ENCODE results near the gene JAK2. TPM values are rescaled to one million over a fixed set of nuclear protein-coding genes. Genes with fewer than 3 reads are reported as not detected.

The JAK2 gene
- total RNA-seq, 2 experiments from 2014 or later, result 4.4 to 11.4 TPM

DNA sequence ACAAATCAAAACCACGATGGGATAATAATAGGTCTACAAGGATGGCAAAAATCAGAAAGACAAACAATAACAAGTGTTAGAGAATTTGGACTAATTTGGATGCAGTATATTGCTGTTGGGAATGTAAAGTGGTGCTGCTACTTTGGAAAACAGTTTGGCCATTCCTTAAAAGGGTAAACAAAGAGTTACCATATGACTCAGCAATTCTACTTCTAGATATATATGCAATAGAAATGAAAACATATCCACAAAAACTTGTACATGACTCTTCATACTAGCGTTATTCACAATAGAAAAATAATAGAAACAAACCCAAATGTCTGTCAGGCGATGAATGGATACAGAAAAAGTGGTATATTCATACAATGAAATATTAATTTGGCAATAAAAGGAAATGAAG, 58.3 kb downstream of the JAK2 start:
- ChIA-PET POLR2A (no interaction called here), CTCF (ENCODE audit: unreplicated experiment) (no interaction called here)
- intact Hi-C loops (cut with micrococcal nuclease; ENCODE audit: unreplicated experiment), result no loop called here
- Histone ChIP-seq H2AFZ (ENCODE audit: low read length) (no peak overlapping the region), H3K9me2 (ENCODE audit: insufficient read depth, low read length) (no peaks in the 10 kb centered on the region), H3K4me1 (ENCODE audit: insufficient read depth, low read length, poor library complexity, severe bottlenecking) (no peaks in the 10 kb centered on the region), H3K4me3 (ENCODE audit: low read depth, low read length, poor library complexity, severe bottlenecking) (no peak overlapping the region), H3K4me2 (ENCODE audit: low read length) (no peak overlapping the region), H3K27ac (ENCODE audit: low read depth, low read length, poor library complexity, severe bottlenecking) (no peak overlapping the region), H3K36me3 (ENCODE audit: insufficient read depth, low read length) (no peaks in the 10 kb centered on the region), H3K9me3 (ENCODE audit: low read length) (no peaks in the 10 kb centered on the region), H4K20me1 (ENCODE audit: insufficient read depth, low read length) (no peaks in the 10 kb centered on the region), H3K79me2 (ENCODE audit: insufficient read depth, low read depth, low read length) (no peaks in the 10 kb centered on the region)
- BruUV-seq (replicated peaks), result no TSS peak
- no peak for TF ChIP-seq EZH2phosphoT487 (IDR thresholded peaks at IDR 0.05; ENCODE audit: borderline replicate concordance, low read depth, low read length)
- TF ChIP-seq, protein P1, sequence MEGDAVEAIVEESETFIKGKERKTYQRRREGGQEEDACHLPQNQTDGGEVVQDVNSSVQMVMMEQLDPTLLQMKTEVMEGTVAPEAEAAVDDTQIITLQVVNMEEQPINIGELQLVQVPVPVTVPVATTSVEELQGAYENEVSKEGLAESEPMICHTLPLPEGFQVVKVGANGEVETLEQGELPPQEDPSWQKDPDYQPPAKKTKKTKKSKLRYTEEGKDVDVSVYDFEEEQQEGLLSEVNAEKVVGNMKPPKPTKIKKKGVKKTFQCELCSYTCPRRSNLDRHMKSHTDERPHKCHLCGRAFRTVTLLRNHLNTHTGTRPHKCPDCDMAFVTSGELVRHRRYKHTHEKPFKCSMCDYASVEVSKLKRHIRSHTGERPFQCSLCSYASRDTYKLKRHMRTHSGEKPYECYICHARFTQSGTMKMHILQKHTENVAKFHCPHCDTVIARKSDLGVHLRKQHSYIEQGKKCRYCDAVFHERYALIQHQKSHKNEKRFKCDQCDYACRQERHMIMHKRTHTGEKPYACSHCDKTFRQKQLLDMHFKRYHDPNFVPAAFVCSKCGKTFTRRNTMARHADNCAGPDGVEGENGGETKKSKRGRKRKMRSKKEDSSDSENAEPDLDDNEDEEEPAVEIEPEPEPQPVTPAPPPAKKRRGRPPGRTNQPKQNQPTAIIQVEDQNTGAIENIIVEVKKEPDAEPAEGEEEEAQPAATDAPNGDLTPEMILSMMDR (conservative IDR thresholded peaks at IDR 0.05; ENCODE audit: low read length), result no peak
- no peak for DNase-seq (ENCODE audit: low spot score)

DNA sequence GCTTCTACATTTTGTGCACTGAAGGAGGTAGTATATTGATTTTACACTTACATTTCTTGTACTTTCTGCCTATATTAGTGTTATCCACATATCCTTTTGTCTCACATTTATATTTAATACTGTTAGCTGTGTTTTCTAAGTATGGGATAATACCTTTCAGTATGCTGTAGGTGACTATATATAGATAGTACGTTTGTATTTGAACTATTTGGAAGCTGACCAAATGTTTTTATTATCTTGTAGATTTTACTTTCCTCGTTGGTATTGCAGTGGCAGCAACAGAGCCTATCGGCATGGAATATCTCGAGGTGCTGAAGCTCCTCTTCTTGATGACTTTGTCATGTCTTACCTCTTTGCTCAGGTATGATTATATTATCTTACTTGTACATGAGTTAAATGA, 59.1 kb downstream of the JAK2 start:
- CTCF ChIA-PET (ENCODE audit: unreplicated experiment), result no interaction called here
- no peak overlapping the region for H3K27ac ChIP-seq (ENCODE audit: low read depth, low read length, poor library complexity, severe bottlenecking)
- DNase-seq (ENCODE audit: low spot score), result no peak
- no peaks in the 10 kb centered on the region for H3K9me2 ChIP-seq (ENCODE audit: insufficient read depth, low read length)
- H3K36me3 ChIP-seq (ENCODE audit: insufficient read depth, low read length), result no peaks in the 10 kb centered on the region
- no peak for TF ChIP-seq EZH2phosphoT487 (IDR thresholded peaks at IDR 0.05; ENCODE audit: borderline replicate concordance, low read depth, low read length)
- TF ChIP-seq, protein P1 (conservative IDR thresholded peaks at IDR 0.05; ENCODE audit: low read length), result no peak
- no peaks in the 10 kb centered on the region for H3K4me1 ChIP-seq (ENCODE audit: insufficient read depth, low read length, poor library complexity, severe bottlenecking)
- no peaks in the 10 kb centered on the region for H3K9me3 ChIP-seq (ENCODE audit: low read length)
- no TSS peak for BruUV-seq (replicated peaks)
- no peaks in the 10 kb centered on the region for H3K79me2 ChIP-seq (ENCODE audit: insufficient read depth, low read depth, low read length)
- H3K4me3 ChIP-seq (ENCODE audit: low read depth, low read length, poor library complexity, severe bottlenecking), result no peak overlapping the region
- H4K20me1 ChIP-seq (ENCODE audit: insufficient read depth, low read length), result no peaks in the 10 kb centered on the region
- POLR2A ChIA-PET, result interaction anchor here (1.0 to 1.4 kb wide), 2 partner anchors 15 to 30 kb away, joined by 4 to 6 read pairs; no protein-coding TSS in a partner anchor
- no peak overlapping the region for H2AFZ ChIP-seq (ENCODE audit: low read length)
- H3K4me2 ChIP-seq (ENCODE audit: low read length), result no peak overlapping the region
- intact Hi-C loops (cut with micrococcal nuclease; ENCODE audit: unreplicated experiment), result no loop called here

- H3K9me3 ChIP-seq (ENCODE audit: low read length), result no peaks in the 10 kb centered on the region
- ChIA-PET CTCF (ENCODE audit: unreplicated experiment) (no interaction called here), POLR2A (no interaction called here)
- no peaks in the 10 kb centered on the region for H3K9me2 ChIP-seq (ENCODE audit: insufficient read depth, low read length)
- TF ChIP-seq, protein P1 (conservative IDR thresholded peaks at IDR 0.05; ENCODE audit: low read length), result no peak
- no peak for TF ChIP-seq EZH2phosphoT487 (IDR thresholded peaks at IDR 0.05; ENCODE audit: borderline replicate concordance, low read depth, low read length)
- no peaks in the 10 kb centered on the region for H3K4me1 ChIP-seq (ENCODE audit: insufficient read depth, low read length, poor library complexity, severe bottlenecking)
- DNase-seq (ENCODE audit: low spot score), result no peak
- H3K4me3 ChIP-seq (ENCODE audit: low read depth, low read length, poor library complexity, severe bottlenecking), result no peak overlapping the region
- no peaks in the 10 kb centered on the region for H3K36me3 ChIP-seq (ENCODE audit: insufficient read depth, low read length)
- no TSS peak for BruUV-seq (replicated peaks)
- intact Hi-C loops (cut with micrococcal nuclease; ENCODE audit: unreplicated experiment), result no loop called here
- no peak overlapping the region for H2AFZ ChIP-seq (ENCODE audit: low read length)
- H3K4me2 ChIP-seq (ENCODE audit: low read length), result no peak overlapping the region
- no peak overlapping the region for H3K27ac ChIP-seq (ENCODE audit: low read depth, low read length, poor library complexity, severe bottlenecking)
- H3K79me2 ChIP-seq (ENCODE audit: insufficient read depth, low read depth, low read length), result no peaks in the 10 kb centered on the region
- no peaks in the 10 kb centered on the region for H4K20me1 ChIP-seq (ENCODE audit: insufficient read depth, low read length)
These were observed 67.8 kb downstream of the JAK2 start for GRCh38 chr9:5052838-5053237.
